SU-DHL-6 (cell line): ENCODE results near the gene LFNG.

ENCODE experiments used
- H2AFZ ChIP-seq: fragments of 200-600 bp; sonication (generic); 2 replicates; pipeline ENCODE4 v1.6.1; 2014; ENCODE audit warnings: low read depth, mild to moderate bottlenecking, moderate library complexity, mixed read lengths, antibody characterized with exemption, low read length; ENCODE audit not compliant: severe bottlenecking
- H3F3A ChIP-seq: fragments of 200-600 bp; shearing (Covaris generic); 2 replicates; pipeline ENCODE4 v1.6.0; 2016; ENCODE audit warnings: antibody characterized with exemption, mild to moderate bottlenecking; ENCODE audit not compliant: insufficient read depth
- H3K27ac ChIP-seq: fragments of 200-600 bp; sonication (generic); 2 replicates; pipeline ENCODE4 v1.5.1; 2016; ENCODE audit warnings: low read depth, mild to moderate bottlenecking, low read length, moderate library complexity, mixed read lengths
- H3K27me3 ChIP-seq: fragments of 200-600 bp; sonication (generic), shearing (Covaris generic); 2 replicates; pipeline ENCODE4 v1.6.0; 2014; ENCODE audit warnings: mild to moderate bottlenecking, low read length
- H3K36me3 ChIP-seq: fragments of 200-600 bp; sonication (generic); 2 replicates; pipeline ENCODE4 v1.6.1; 2014; ENCODE audit warnings: mild to moderate bottlenecking, low read length, mixed read lengths
- H3K4me2 ChIP-seq: fragments of 300-600, 200-600 bp; shearing (Covaris generic), sonication (generic); 2 replicates; pipeline ENCODE4 v1.6.0; 2014; ENCODE audit warnings: low read length, low read depth, mild to moderate bottlenecking; ENCODE audit not compliant: poor library complexity, severe bottlenecking
- H3K4me3 ChIP-seq: fragments of 200-600 bp; sonication (generic); 2 replicates; pipeline ENCODE4 v1.5.1; 2014; ENCODE audit warnings: antibody characterized with exemption, low read length, mild to moderate bottlenecking, mixed read lengths; ENCODE audit not compliant: insufficient read depth, poor library complexity, severe bottlenecking
- H3K79me2 ChIP-seq: fragments of 200-600 bp; sonication (generic); 2 replicates; pipeline ENCODE4 v1.6.1; 2014; ENCODE audit warnings: mild to moderate bottlenecking, low read length, moderate library complexity; ENCODE audit not compliant: insufficient read depth
- H3K9ac ChIP-seq: fragments of 200-600 bp; sonication (generic); 2 replicates; pipeline ENCODE4 v1.7.0; 2014; ENCODE audit warnings: mild to moderate bottlenecking, low read length
- H3K9me2 ChIP-seq: fragments of 200-600 bp; sonication (generic); replicated peaks from 2 replicates; pipeline ENCODE4 v1.6.1; 2014; ENCODE audit warnings: low read length; ENCODE audit not compliant: insufficient read depth
- H3K9me3 ChIP-seq: fragments of 200-600 bp; sonication (generic); 2 replicates; pipeline ENCODE4 v1.6.1; 2014; ENCODE audit warnings: low read length, mixed read lengths; ENCODE audit not compliant: insufficient read depth
- H4K20me1 ChIP-seq: fragments of 200-600 bp; sonication (generic); 2 replicates; pipeline ENCODE4 v1.6.1; 2014; ENCODE audit warnings: low read depth, mild to moderate bottlenecking, antibody characterized with exemption, low read length, moderate library complexity, mixed read lengths
- CTCF ChIP-seq: fragments of 200-600 bp; sonication (generic); IDR thresholded peaks from one replicate; pipeline ENCODE4 v1.5.1; 2017; ENCODE audit warnings: antibody characterized with exemption, mild to moderate bottlenecking, low read length, moderate library complexity; ENCODE audit not compliant: insufficient read depth, poor library complexity, severe bottlenecking
- EZH2phosphoT487 ChIP-seq: fragments of 200-600 bp; sonication (generic), shearing (Covaris generic); conservative IDR thresholded peaks from 2 replicates; pipeline ENCODE4 v1.6.1; 2018; ENCODE audit warnings: mild to moderate bottlenecking, antibody characterized with exemption, low read length, moderate library complexity, mixed read lengths

The LFNG gene

GRCh38 chr7:2490181-2490651, 29.4 kb upstream of the LFNG start:
- no peak overlapping the region for H3K27ac ChIP-seq
- no peak overlapping the region for H2AFZ ChIP-seq
- no peaks in the 10 kb centered on the region for H3K36me3 ChIP-seq
- no peak for TF ChIP-seq EZH2phosphoT487
- no peak overlapping the region for H3K4me3 ChIP-seq
- H3K9me3 ChIP-seq = no peaks in the 10 kb centered on the region
- no peak overlapping the region for H3K9ac ChIP-seq
- H3F3A ChIP-seq = no peaks in the 10 kb centered on the region
- no peaks in the 10 kb centered on the region for H3K9me2 ChIP-seq
- H3K27me3 ChIP-seq = no peaks in the 10 kb centered on the region
- H4K20me1 ChIP-seq = no peaks in the 10 kb centered on the region
- no peak overlapping the region for H3K4me2 ChIP-seq
- H3K79me2 ChIP-seq = no peaks in the 10 kb centered on the region

- Histone ChIP-seq H3K9ac (no peak overlapping the region), H3K27me3 (no peaks in the 10 kb centered on the region), H3K9me3 (no peaks in the 10 kb centered on the region), H3K27ac (no peak overlapping the region), H3F3A (no peaks in the 10 kb centered on the region), H2AFZ (no peak overlapping the region), H3K4me2 (no peak overlapping the region), H3K36me3 (no peaks in the 10 kb centered on the region), H3K4me3 (no peak overlapping the region), H3K9me2 (no peaks in the 10 kb centered on the region), H3K79me2 (no peaks in the 10 kb centered on the region), H4K20me1 (no peaks in the 10 kb centered on the region)
- no peak for TF ChIP-seq CTCF
- no peak for TF ChIP-seq EZH2phosphoT487
Measured at GRCh38 chr7:2492038-2492437, 27.5 kb upstream of the LFNG start.

DNA sequence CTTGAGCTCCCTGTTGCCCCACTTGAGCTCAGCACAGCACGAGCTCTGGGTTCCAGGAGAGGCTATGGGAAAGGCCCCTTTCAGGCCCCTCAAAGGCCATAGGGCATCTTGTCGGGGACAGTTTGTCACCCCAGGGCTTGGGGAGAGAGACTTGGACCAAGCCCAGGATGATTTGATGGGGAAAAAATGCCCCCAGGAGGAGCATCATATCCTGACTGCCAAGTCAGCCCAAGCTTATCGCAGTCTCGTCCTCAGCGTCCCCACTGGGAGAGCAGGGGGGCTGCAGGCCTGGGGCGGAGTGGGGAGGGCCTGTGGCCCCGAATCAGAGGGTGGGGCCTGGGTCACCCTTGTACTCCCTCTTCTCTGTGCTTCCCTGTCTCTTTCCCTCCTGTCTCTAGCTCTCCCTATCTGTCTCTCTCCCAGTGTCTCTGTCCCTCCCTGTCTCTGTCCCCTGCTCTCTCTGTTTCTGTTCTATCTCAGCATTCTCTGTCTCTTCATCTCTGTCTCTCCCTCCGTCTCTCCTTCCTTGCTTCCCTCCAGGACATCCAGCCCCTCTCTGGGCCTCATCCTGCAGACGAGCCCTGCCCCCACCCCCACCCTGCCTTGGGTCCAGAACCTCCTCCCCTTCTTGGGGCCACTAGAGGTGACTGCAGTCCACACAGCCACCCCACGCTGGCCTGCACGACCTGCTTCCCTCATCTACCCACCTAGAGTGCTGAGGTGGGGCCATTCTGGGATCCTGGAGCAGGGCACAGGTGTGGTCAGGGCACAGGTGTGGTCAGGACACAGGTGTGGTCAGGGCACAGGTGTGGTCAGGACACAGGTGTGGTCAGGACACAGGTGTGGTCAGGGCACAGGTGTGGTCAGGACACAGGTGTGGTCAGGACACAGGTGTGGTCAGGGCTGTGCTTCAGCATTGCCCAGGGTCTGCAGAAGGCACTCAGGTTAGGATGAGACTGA, 26.1 kb upstream of the LFNG start:
- TF ChIP-seq CTCF (no peak), EZH2phosphoT487 (no peak)
- Histone ChIP-seq H3K27ac (no peak overlapping the region), H4K20me1 (no peaks in the 10 kb centered on the region), H3K9me2 (no peaks in the 10 kb centered on the region), H3K79me2 (no peaks in the 10 kb centered on the region), H3K4me2 (no peak overlapping the region), H3K4me3 (no peak overlapping the region), H2AFZ (no peak overlapping the region), H3K36me3 (no peaks in the 10 kb centered on the region), H3K9me3 (no peaks in the 10 kb centered on the region), H3K27me3 (no peaks in the 10 kb centered on the region), H3K9ac (no peak overlapping the region), H3F3A (no peaks in the 10 kb centered on the region)
